K562 (cell line): ENCODE measurements around the gene SFSWAP. TPM values are rescaled to one million over a fixed set of nuclear protein-coding genes. Genes with fewer than 3 reads are reported as not detected.

Source experiments
- ATAC-seq: fragments of 200-7000 bp; cut with Tn5 transposase; 3 replicates; pipeline ENCODE4 v1.9.1; 2020; ENCODE audit warnings: moderate library complexity
- BruUV-seq: library from RNA; stranded (reverse); fragments of 400-500 nt; replicated peaks from 2 replicates; lab custom pipeline; 2021; lab: Mats Ljungman, UMichigan
- CTCF ChIA-PET: fragments of 300-600 bp; formaldehyde crosslinking; extraction: SDS; loops from one replicate; lab custom pipeline; 2021; ENCODE audit warnings: low intra/inter-chr PET ratio; lab: Yijun Ruan, JAX
- POLR2A ChIA-PET: fragments of 300-600, 350-650 bp; sonication (Branson Sonifier 250); formaldehyde crosslinking; extraction: SDS; loops from one replicate; lab custom pipeline; 2021; ENCODE audit warnings: antibody characterized with exemption, inconsistent platforms; lab: Yijun Ruan, JAX
- DNase-seq, 4 experiments: peaks; one replicate each; pipeline versions ENCODE4 v3.0.0 to v3.0.0-alpha.2; 2011 to 2018; ENCODE audit warnings: low spot score in 3 of 4, mixed read lengths in 3 of 4; ENCODE audit errors: extremely low read depth in 1 of 4
- FAIRE-seq: peaks from 2 replicates; lab custom pipeline; 2011; peaks lifted over from hg19 to GRCh38; lab: Jason Lieb, UNC
- H2AFZ ChIP-seq: 2 replicates; pipeline ENCODE4 v1.6.0; 2011; ENCODE audit warnings: low read depth, low read length, control low read depth, inconsistent platforms
- H3K27ac ChIP-seq: fragments of 200-600 bp; 3 replicates; pipeline ENCODE4 v1.8.0; 2011; ENCODE audit warnings: low read depth, mild to moderate bottlenecking, control low read depth, inconsistent platforms, low read length, moderate library complexity, mixed read lengths; ENCODE audit errors: extremely low read depth
- H3K27me3 ChIP-seq, 2 experiments: fragments of 300-600 bp in 1 of 2; 2 replicates in 1 of 2; 3 replicates in 1 of 2; pipeline versions ENCODE4 v1.6.0 to v1.8.0; 2011; ENCODE audit warnings: inconsistent platforms in 2 of 2, low read length in 2 of 2, mild to moderate bottlenecking in 1 of 2, mixed read lengths in 1 of 2, moderate library complexity in 1 of 2; ENCODE audit not compliant: control insufficient read depth in 2 of 2, insufficient read depth in 2 of 2
- H3K36me3 ChIP-seq: fragments of 300-600 bp; 3 replicates; pipeline ENCODE4 v1.8.0; 2011; ENCODE audit warnings: mild to moderate bottlenecking, low read length, inconsistent platforms; ENCODE audit not compliant: control insufficient read depth, insufficient read depth
- H3K4me1 ChIP-seq, 2 experiments: fragments of 200-600 bp in 1 of 2; replicated peaks in 1 of 2; 2 replicates in 1 of 2; 3 replicates in 1 of 2; pipeline versions ENCODE4 v1.5.1 to v1.8.0; 2011; ENCODE audit warnings: inconsistent platforms in 2 of 2, low read length in 2 of 2, mild to moderate bottlenecking in 1 of 2, mixed read lengths in 1 of 2, moderate library complexity in 1 of 2; ENCODE audit not compliant: control insufficient read depth in 2 of 2, insufficient read depth in 2 of 2
- H3K4me2 ChIP-seq: 2 replicates; pipeline ENCODE4 v1.6.1; 2011; ENCODE audit warnings: low read length, control low read depth, inconsistent platforms, mixed read lengths; ENCODE audit not compliant: insufficient read depth
- H3K4me3 ChIP-seq: fragments of 200-600 bp; sonication (generic), shearing (Covaris generic); 2 replicates; pipeline ENCODE4 v1.5.1; 2016; ENCODE audit warnings: control low read depth, inconsistent platforms
- H3K79me2 ChIP-seq: fragments of 200-600 bp; 3 replicates; pipeline ENCODE4 v1.8.0; 2011; ENCODE audit warnings: low read length, inconsistent platforms; ENCODE audit not compliant: control insufficient read depth, insufficient read depth
- H3K9ac ChIP-seq, 2 experiments: 2 replicates each; pipeline versions ENCODE4 v1.6.0 to v1.6.1; 2011; ENCODE audit warnings: low read depth in 2 of 2, low read length in 2 of 2, control low read depth in 1 of 2, inconsistent platforms in 1 of 2, mild to moderate bottlenecking in 1 of 2, mixed read lengths in 1 of 2; ENCODE audit not compliant: insufficient read depth in 1 of 2
- H3K9me1 ChIP-seq: one replicate; pipeline ENCODE4 v1.6.0; 2011; ENCODE audit warnings: inconsistent platforms, mild to moderate bottlenecking, low read length, moderate library complexity; ENCODE audit not compliant: control insufficient read depth, insufficient read depth
- H3K9me3 ChIP-seq: replicated peaks from 2 replicates; pipeline ENCODE4 v1.5.1; 2011; ENCODE audit warnings: low read depth, low read length, inconsistent platforms; ENCODE audit not compliant: control insufficient read depth, insufficient read depth
- H4K20me1 ChIP-seq: replicated peaks from 2 replicates; pipeline ENCODE4 v1.6.1; 2011; ENCODE audit warnings: low read length, inconsistent platforms, mixed read lengths; ENCODE audit not compliant: control insufficient read depth, insufficient read depth
- FIP1L1 ChIP-seq: fragments of 200-400 bp; formaldehyde crosslinking; IDR thresholded peaks from 2 replicates; pipeline ENCODE4 v1.6.1; 2018; ENCODE audit warnings: mild to moderate bottlenecking, low read depth, low read length; ENCODE audit not compliant: poor library complexity, severe bottlenecking
- GATAD2A ChIP-seq: fragments of 450-650 bp; IDR thresholded peaks from 2 replicates; pipeline ENCODE4 v1.6.1; 2017
- IRF1 ChIP-seq: sonication (generic); formaldehyde crosslinking; IDR thresholded peaks from 2 replicates; pipeline ENCODE4 v1.8.0; 2022; ENCODE audit warnings: missing genetic modification reagents, mild to moderate bottlenecking, borderline replicate concordance
- IRF2 ChIP-seq: sonication (generic); formaldehyde crosslinking; IDR thresholded peaks from 2 replicates; pipeline ENCODE4 v1.8.1; 2022; ENCODE audit warnings: mild to moderate bottlenecking, missing genetic modification reagents
- MBD1 ChIP-seq: fragments of 250-450 bp; sonication (Bioruptor Pico); IDR thresholded peaks from 2 replicates; pipeline ENCODE4 v1.8.0; 2022; ENCODE audit warnings: inconsistent platforms
- NRF1 ChIP-seq, 2 experiments: fragments of 450-650 bp; IDR thresholded peaks in 1 of 2; conservative IDR thresholded peaks in 1 of 2; 2 replicates each; pipeline ENCODE4 v1.6.1; 2014; ENCODE audit warnings: mild to moderate bottlenecking in 2 of 2
- POLR2G ChIP-seq: fragments of 200-400 bp; formaldehyde crosslinking; IDR thresholded peaks from 2 replicates; pipeline ENCODE4 v1.6.1; 2017; ENCODE audit warnings: low read depth, mild to moderate bottlenecking, antibody characterized with exemption, low read length, moderate library complexity
- SMAD1 ChIP-seq: fragments of 150-350 bp; IDR thresholded peaks from 2 replicates; pipeline ENCODE4 v1.6.1; 2014; ENCODE audit warnings: low read length, low read depth; ENCODE audit not compliant: partially characterized antibody
- ZNF217 ChIP-seq: sonication (generic); formaldehyde crosslinking; IDR thresholded peaks from 2 replicates; pipeline ENCODE4 v1.8.0; 2022; ENCODE audit warnings: mild to moderate bottlenecking, missing genetic modification reagents
- WGBS: fragments of 100-300 bp; shearing (Covaris generic); methylation state at CpG from one replicate; pipeline ENCODE4 v1.1.6; 2016; ENCODE audit warnings: low coverage, mixed read lengths; ENCODE audit not compliant: insufficient coverage; ENCODE audit errors: missing lambda C conversion rate; 5-methylcytosine and 5-hydroxymethylcytosine counted together
- in situ Hi-C: fragments of 300-500 bp; cut with MboI; formaldehyde crosslinking; loops from 4 replicates; pipeline ENCODE4 v1.15.0; 2018; ENCODE audit warnings: inconsistent platforms, mixed read lengths
- intact Hi-C: fragments of 100-400 bp; cut with micrococcal nuclease; formaldehyde crosslinking; loops from 2 replicates; pipeline ENCODE4 v1.14.2; 2022
- polyA plus RNA-seq, 8 experiments: library from polyadenylated mRNA; depleted of rRNA in 4 of 8; stranded (reverse) in 5 of 8; unstranded in 3 of 8; fragments of >200 nt; fragmentation: Nextera tagmentation in 2 of 8; fragmentation: Illumina TruSeq in 1 of 8; extraction: Ambion mirVana in 2 of 8; extraction: Trizol in 1 of 8; gene quantifications; 2 replicates each; pipeline versions ENCODE4 v1.2.1 to v1.2.3, GENCODE V29; 2011 to 2014; ENCODE audit warnings: inconsistent platforms in 1 of 8, missing spikeins in 1 of 8
- total RNA-seq, 7 experiments: library from RNA; depleted of rRNA in 6 of 7; stranded (reverse); fragments of >200 nt in 6 of 7; fragmentation: Illumina TruSeq in 2 of 7; extraction: Trizol in 2 of 7; gene quantifications; 2 replicates each; pipeline versions ENCODE4 v1.2.1 to v1.2.3, GENCODE V29; 2011 to 2021; ENCODE audit warnings: low replicate concordance in 1 of 7
- TF ChIP-seq, protein P1 (sequence below): fragments of 450-650 bp; formaldehyde crosslinking; IDR thresholded peaks from 2 replicates; pipeline ENCODE4 v1.4.0; 2020; ENCODE audit warnings: mild to moderate bottlenecking, moderate library complexity

Gene SFSWAP
- total and polyA plus RNA-seq, 9 of the 15 experiments (the other 6 are each of a cell fraction or from before 2014, with no cell fraction given), result 2.4 to 60.4 (median 32.6) TPM

DNA sequence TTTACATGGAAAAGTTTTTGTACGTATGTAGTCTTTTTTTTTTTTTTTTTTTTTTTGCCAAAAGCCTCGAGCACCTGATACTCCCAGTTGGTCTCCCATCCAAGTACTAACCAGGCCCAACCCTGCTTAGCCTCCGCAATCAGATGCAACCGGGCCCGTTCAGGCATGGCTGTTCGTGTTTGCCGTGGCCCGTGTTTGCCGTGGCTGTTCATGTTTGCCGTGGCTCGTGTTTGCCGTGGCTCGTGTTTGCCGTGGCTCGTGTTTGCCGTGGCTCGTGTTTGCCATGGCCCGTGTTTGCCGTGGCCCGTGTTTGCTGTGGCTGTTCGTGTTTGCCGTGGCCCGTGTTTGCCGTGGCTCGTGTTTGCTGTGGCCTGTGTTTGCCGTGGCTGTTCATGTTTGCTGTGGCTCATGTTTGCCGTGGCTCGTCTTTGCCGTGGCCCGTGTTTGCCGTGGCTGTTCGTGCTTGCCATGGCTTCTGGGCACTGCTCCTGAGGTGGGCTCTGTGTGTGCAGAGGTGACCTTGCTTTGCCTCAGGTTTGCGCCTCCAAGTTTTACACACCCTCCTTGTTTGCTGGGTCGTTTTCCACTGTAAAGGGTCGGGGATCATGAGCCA lies 90.5 kb downstream of the SFSWAP start:
- in situ Hi-C loops (no loop called here), intact Hi-C loops (no loop called here)
- Histone ChIP-seq H3K4me3 (no peak overlapping the region), H3K4me1 (peaks cover 3 to 7% of the 10 kb centered on the region in 2 experiments; a peak in 4 of 5 replicates), H3K9me3 (no peaks in the 10 kb centered on the region), H3K9me1 (peaks cover 4% of the 10 kb centered on the region), H3K79me2 (no peaks in the 10 kb centered on the region), H3K9ac (no peak overlapping the region), H3K36me3 (peaks cover 54% of the 10 kb centered on the region), H4K20me1 (no peaks in the 10 kb centered on the region), H2AFZ (no peak overlapping the region), H3K27me3 (no peaks in the 10 kb centered on the region), H3K4me2 (no peak overlapping the region), H3K27ac (no peak overlapping the region)
- FAIRE-seq (no peak), ATAC-seq (no peak), DNase-seq (no peak)
- ChIA-PET CTCF (no interaction called here), POLR2A (no interaction called here)
- TF ChIP-seq IRF1 (CRISPR knock-in tag) (no peak), POLR2G (peak; percentile 66), ZNF217 (CRISPR knock-in tag) (no peak), IRF2 (CRISPR knock-in tag) (no peak), GATAD2A (no peak), NRF1 (conservative IDR thresholded peaks at IDR 0.05 in 1 of 2, IDR thresholded peaks at IDR 0.05 in 1 of 2) (no peak), SMAD1 (no peak), FIP1L1 (peak; percentile 77), MBD1 (CRISPR knock-in tag) (no peak)
- TF ChIP-seq, protein P1, sequence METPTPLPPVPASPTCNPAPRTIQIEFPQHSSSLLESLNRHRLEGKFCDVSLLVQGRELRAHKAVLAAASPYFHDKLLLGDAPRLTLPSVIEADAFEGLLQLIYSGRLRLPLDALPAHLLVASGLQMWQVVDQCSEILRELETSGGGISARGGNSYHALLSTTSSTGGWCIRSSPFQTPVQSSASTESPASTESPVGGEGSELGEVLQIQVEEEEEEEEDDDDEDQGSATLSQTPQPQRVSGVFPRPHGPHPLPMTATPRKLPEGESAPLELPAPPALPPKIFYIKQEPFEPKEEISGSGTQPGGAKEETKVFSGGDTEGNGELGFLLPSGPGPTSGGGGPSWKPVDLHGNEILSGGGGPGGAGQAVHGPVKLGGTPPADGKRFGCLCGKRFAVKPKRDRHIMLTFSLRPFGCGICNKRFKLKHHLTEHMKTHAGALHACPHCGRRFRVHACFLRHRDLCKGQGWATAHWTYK (CRISPR knock-in tag), result 0 out of 2 replicates have a peak, but pooled peaks have one; percentile 59
- BruUV-seq, result no TSS peak
- WGBS, result 91% methylated on average over 19 of the region's 35 CpGs
